Measurements from ENCODE around the gene TANC1.

TANC1 gene

DNA sequence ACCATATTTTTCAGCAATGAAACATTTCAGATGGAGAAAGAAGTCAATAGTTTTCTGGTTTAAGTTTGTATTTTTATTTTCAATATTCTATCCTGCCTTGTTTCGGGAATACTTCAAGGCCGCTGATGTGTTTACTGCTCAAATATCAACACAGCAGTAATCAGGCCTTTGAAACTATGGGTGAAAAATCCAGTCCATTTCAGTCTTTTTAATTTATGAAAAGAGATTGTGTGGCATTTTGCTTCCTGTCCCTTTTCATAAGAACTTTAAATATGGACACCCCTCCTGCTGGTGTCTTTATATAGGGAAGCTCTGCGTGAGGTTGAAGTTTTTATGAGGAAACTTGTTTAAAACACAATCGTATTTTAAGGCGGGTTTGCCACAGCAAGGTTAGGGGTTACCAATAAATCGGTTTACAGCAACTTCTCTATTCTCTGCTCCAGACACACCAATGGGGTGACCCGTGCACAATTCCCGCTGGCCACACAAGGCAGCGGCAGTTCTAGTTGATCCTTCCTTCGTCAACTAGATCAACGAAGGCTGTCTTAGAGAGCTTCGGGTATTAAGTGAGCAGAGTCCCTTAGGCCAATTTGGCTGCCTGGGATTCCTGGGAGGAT, 1.2 kb upstream of the TANC1 start:
- ATAC-seq (replicated peaks) (no peak), DNase-seq (no peak)
- Mint-ChIP-seq H3K4me3 (peak overlapping the region; percentile 64 to 67), H3K27ac (no peak overlapping the region), H3K9me3 (no peaks in the 10 kb centered on the region), H3K4me1 (ENCODE audit: low read depth in 2 of 2) (peaks cover 13% of the 10 kb centered on the region in 2 donors), H3K27me3 (peaks cover 31 to 46% of the 10 kb centered on the region in 2 donors), H3K36me3 (ENCODE audit: insufficient read depth) (no peaks in the 10 kb centered on the region)

DNA sequence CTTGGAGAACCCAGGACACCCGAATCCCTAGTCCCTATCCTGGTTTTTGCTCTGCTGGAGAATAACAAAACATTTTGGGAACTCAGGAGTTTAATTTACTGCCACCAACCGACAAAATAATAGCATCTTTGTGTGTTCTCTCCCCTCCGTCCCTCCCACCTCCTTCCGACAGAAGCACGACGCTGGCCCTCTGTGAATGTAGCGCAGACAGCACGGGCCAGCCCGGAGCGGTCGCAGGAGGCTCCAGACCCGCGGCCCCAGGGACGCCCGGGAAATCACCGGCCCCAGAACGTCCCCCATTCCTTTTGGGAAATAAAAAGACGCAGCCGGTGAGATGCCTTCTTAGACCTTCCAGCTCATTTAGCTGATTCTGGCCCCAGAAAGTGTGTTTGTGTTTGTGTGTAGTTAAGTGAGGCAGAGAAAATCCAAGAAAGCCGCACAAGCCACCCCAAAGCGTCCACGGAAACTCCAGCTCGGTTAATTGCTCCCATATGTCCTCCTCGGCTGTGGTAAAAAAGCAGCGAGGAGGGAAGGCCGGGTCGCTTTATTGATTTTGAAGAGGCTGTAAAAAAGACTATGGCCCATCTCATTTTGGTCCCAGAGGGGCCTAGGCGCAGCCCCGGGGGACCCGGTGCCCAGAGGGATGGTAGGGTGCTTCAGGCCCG, 577 bp upstream of the TANC1 start:
- Mint-ChIP-seq H3K27me3 (peaks cover 38 to 53% of the 10 kb centered on the region in 2 donors), H3K27ac (no peak overlapping the region), H3K4me3 (peak overlapping the region; percentile 64 to 67), H3K36me3 (ENCODE audit: insufficient read depth) (no peaks in the 10 kb centered on the region), H3K9me3 (no peaks in the 10 kb centered on the region), H3K4me1 (ENCODE audit: low read depth in 2 of 2) (peaks cover 13 to 17% of the 10 kb centered on the region in 2 donors)
- DNase-seq = no peak
- ATAC-seq (replicated peaks) = no peak

DNA sequence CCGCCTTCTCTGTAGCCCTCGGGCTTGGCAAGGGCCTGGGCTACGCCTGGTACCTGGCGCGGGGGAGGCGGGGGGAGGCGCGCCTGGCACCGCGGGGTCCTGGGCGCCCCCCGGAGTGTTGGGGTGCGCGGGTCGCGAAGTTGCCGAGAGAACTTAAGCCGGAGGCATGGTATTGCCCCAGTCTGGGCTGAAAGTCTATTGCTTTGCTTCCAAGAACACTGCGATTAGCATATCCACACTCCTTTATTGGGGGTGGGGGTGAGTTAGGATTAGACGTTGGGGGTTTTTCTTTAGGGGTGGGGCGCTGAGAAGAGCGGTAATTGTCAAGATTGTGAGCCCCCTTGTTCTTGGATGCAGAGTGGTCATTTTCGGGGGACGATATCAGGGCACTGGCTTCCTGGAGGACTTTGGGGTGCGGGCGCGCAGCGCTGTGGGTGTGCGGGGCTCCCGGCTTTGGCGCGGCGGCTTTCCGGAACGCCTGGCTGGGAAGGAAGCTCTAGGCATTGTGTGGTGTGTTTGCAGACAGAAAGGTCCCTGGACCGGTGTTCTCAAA, 798 bp downstream of the TANC1 start:
- no peaks in the 10 kb centered on the region for H3K36me3 Mint-ChIP-seq (ENCODE audit: insufficient read depth)
- peaks cover 49 to 66% of the 10 kb centered on the region in 2 donors for H3K27me3 Mint-ChIP-seq
- no peak for DNase-seq
- ATAC-seq (replicated peaks) = peak; percentile 23
- H3K4me3 Mint-ChIP-seq = peak overlapping the region; percentile 45 to 90
- H3K4me1 Mint-ChIP-seq (ENCODE audit: low read depth in 2 of 2) = peaks cover 13 to 17% of the 10 kb centered on the region in 2 donors
- H3K9me3 Mint-ChIP-seq = no peaks in the 10 kb centered on the region
- H3K27ac Mint-ChIP-seq = no peak overlapping the region

DNA sequence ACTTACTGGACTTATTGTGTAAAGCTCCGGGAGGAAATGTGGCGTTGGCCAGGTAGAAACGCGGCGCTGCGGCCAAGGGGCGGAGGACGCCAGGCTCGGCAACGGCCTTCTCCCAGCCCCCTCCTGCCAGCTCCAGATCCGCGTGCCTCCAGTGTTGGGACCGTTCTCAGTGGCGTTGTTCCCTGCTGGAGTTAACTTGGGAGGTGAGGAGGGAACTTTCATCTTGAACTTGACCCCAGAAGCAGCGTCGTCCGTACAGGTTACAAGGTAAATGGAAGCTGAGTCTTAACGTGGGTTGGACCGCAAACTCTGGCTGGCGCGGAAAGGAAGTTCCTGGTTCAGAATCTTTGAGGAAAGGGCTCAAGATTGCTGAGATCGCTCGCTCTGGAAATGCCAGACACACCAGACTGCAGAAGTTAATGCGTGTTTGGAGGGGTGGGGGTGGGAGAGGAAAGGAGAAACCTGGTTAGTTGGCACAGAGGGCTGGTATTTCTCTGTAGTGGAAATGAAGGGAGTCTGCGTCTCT, 1.3 kb downstream of the TANC1 start:
- Mint-ChIP-seq H3K4me1 (ENCODE audit: low read depth in 2 of 2) (peaks cover 13 to 17% of the 10 kb centered on the region in 2 donors), H3K27me3 (peaks cover 49 to 66% of the 10 kb centered on the region in 2 donors), H3K4me3 (peak overlapping the region; percentile 45 to 90), H3K9me3 (no peaks in the 10 kb centered on the region), H3K36me3 (ENCODE audit: insufficient read depth) (no peaks in the 10 kb centered on the region), H3K27ac (no peak overlapping the region)
- ATAC-seq (replicated peaks) = no peak
- DNase-seq = no peak

DNA sequence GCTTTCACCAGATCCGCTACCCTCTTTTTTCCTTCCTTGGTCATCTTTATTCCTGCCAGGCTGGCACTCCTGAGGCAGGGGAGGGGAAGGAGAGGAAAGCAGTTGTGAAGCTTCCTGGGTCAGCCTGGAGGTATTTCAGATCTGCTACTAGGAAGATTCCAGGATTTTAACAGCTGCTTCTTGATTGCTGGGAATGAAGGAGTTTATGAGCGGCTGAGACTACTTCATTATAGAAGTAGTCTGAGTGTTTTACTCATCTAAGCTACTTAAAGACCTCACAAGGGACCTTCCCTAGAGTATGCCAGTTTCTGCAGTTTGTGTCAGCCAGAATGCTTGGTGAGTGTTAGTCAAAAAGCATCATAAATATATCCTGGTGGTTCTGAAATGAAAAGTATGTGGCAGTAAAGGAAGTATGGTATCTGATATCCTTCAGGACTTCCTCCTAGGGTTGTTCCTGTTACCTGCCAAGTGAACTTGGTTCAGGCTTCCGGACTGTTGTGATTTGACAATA, 1.9 kb downstream of the TANC1 start:
- H3K4me1 Mint-ChIP-seq (ENCODE audit: low read depth in 2 of 2) = peaks cover 13 to 17% of the 10 kb centered on the region in 2 donors
- H3K36me3 Mint-ChIP-seq (ENCODE audit: insufficient read depth) = no peaks in the 10 kb centered on the region
- peak overlapping the region; percentile 45 to 90 for H3K4me3 Mint-ChIP-seq
- DNase-seq (no peak), ATAC-seq (replicated peaks) (no peak)
- H3K27ac Mint-ChIP-seq = no peak overlapping the region
- peaks cover 49 to 66% of the 10 kb centered on the region in 2 donors for H3K27me3 Mint-ChIP-seq
- H3K9me3 Mint-ChIP-seq = no peaks in the 10 kb centered on the region

GRCh38 chr2:158973116-158973956, 4.9 kb downstream of the TANC1 start:
- Mint-ChIP-seq H3K27ac (no peak overlapping the region), H3K9me3 (no peaks in the 10 kb centered on the region), H3K4me1 (ENCODE audit: low read depth in 2 of 2) (peaks cover 13 to 17% of the 10 kb centered on the region in 2 donors), H3K36me3 (ENCODE audit: insufficient read depth) (no peaks in the 10 kb centered on the region), H3K4me3 (no peak overlapping the region), H3K27me3 (peaks cover 54 to 60% of the 10 kb centered on the region in 2 donors)
- no peak for ATAC-seq (replicated peaks)
- no peak for DNase-seq

DNA sequence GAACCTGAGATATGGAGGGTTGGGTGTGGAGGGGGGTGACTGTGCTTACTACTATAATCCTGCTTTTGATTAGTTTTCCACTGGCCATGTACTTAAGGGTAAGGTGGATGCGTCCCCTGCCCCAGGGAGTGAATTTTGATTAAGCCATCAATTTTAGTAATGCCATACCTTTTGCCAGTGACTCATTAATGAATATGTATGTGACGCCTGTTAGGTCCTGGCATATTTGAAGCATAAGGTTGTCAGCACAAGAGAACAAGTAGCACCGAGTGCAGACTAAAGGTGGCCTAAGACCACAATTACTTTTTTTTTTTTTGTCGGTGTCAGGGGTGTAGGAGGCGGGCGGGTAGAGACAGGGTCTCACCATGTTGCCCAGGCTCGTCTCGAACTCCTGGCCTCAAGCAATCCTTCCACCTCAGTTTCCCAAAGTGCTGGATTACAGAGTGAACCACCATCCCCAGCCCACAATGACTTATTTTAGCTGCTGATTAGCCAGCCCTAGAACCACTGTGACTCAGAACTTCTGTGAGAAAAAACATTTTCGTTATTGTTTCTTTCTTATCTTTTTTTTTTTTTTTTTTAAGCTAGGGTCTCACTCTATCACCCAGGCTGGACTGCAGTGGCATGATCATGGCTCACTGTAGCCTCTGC, 7.0 kb downstream of the TANC1 start:
- peaks cover 45 to 47% of the 10 kb centered on the region in 2 donors for H3K27me3 Mint-ChIP-seq
- ATAC-seq (replicated peaks) (no peak), DNase-seq (no peak)
- no peak overlapping the region for H3K27ac Mint-ChIP-seq
- H3K4me1 Mint-ChIP-seq (ENCODE audit: low read depth in 2 of 2) = peaks cover 2 to 5% of the 10 kb centered on the region in 2 donors
- no peak overlapping the region for H3K4me3 Mint-ChIP-seq
- H3K9me3 Mint-ChIP-seq = no peaks in the 10 kb centered on the region
- H3K36me3 Mint-ChIP-seq (ENCODE audit: insufficient read depth) = no peaks in the 10 kb centered on the region

DNA sequence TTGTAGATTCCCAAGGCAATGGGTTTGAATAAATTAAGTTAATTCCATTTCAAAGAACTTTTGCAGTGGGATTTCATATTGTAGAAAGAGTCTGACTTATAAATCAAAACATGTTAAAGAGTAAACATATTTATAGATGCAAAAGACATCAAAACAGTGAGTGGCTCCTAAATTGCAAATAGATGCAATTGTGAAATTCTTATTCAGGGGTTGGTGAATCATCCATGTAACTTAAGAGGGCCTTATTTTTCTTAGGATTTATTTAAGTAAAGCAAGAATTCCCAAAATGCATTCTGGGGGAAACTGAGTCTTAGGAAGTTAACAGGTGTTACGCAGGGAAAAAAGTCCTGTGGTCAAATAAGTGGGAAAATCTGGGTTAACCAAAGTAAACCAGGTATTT, 11.3 kb downstream of the TANC1 start:
- ATAC-seq (replicated peaks) = no peak
- Mint-ChIP-seq H3K9me3 (no peaks in the 10 kb centered on the region), H3K27ac (no peak overlapping the region), H3K4me3 (no peak overlapping the region), H3K4me1 (ENCODE audit: low read depth in 2 of 2) (no peaks in the 10 kb centered on the region), H3K36me3 (ENCODE audit: insufficient read depth) (no peaks in the 10 kb centered on the region), H3K27me3 (peaks cover 17% of the 10 kb centered on the region in 2 donors)
- DNase-seq = no peak

DNA sequence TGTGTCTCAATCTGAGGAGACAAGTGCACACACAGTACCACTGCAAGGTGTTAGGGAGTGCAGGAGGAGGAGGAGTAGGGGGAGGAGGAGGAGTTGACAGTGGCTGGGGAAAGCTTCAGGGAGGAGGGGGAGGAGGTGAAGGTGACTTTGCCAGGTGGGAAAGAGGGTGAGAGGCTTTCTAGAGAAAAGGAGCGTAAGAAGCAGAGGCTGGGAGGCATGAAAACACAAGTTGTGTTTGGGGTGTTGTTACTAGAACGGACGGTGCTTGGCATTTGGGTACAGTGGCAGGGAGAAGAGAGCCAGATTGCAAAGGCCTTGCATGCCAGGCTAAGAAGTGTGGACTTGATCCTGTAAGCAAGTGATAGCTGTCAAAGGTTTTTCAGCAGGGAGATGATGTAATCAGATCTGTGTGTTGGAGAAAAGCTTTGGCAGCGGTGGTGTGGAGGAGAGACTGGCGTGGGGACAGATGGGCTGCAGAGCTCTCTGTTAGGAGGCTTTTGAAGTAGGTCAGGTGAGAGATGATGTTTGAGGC, 16.2 kb downstream of the TANC1 start:
- H3K36me3 Mint-ChIP-seq (ENCODE audit: insufficient read depth) = no peaks in the 10 kb centered on the region
- H3K27ac Mint-ChIP-seq = no peak overlapping the region
- H3K4me3 Mint-ChIP-seq = no peak overlapping the region
- DNase-seq (no peak), ATAC-seq (replicated peaks) (no peak)
- peaks cover 24 to 37% of the 10 kb centered on the region in 2 donors for H3K27me3 Mint-ChIP-seq
- H3K4me1 Mint-ChIP-seq (ENCODE audit: low read depth in 2 of 2) = peaks cover 0 to 5% of the 10 kb centered on the region in 2 donors
- no peaks in the 10 kb centered on the region for H3K9me3 Mint-ChIP-seq

- ATAC-seq (replicated peaks) (no peak), DNase-seq (no peak)
- Mint-ChIP-seq H3K9me3 (no peaks in the 10 kb centered on the region), H3K27me3 (peaks cover 34 to 41% of the 10 kb centered on the region in 2 donors), H3K27ac (no peak overlapping the region), H3K36me3 (ENCODE audit: insufficient read depth) (no peaks in the 10 kb centered on the region), H3K4me3 (no peak overlapping the region), H3K4me1 (ENCODE audit: low read depth in 2 of 2) (peaks cover 0 to 5% of the 10 kb centered on the region in 2 donors)
Observed at GRCh38 chr2:158988501-158988900, 20.1 kb downstream of the TANC1 start.

GRCh38 chr2:158989165-158989564, 20.7 kb downstream of the TANC1 start:
- Mint-ChIP-seq H3K36me3 (ENCODE audit: insufficient read depth) (no peaks in the 10 kb centered on the region), H3K9me3 (no peaks in the 10 kb centered on the region), H3K27ac (no peak overlapping the region), H3K4me1 (ENCODE audit: low read depth in 2 of 2) (peaks cover 0 to 5% of the 10 kb centered on the region in 2 donors), H3K27me3 (peaks cover 34 to 41% of the 10 kb centered on the region in 2 donors), H3K4me3 (no peak overlapping the region)
- DNase-seq (no peak), ATAC-seq (replicated peaks) (no peak)

GRCh38 chr2:158990397-158991214, 22.2 kb downstream of the TANC1 start:
- Mint-ChIP-seq H3K36me3 (ENCODE audit: insufficient read depth) (no peaks in the 10 kb centered on the region), H3K9me3 (no peaks in the 10 kb centered on the region), H3K4me3 (no peak overlapping the region), H3K4me1 (ENCODE audit: low read depth in 2 of 2) (peaks cover 0 to 4% of the 10 kb centered on the region in 2 donors), H3K27ac (peak overlapping the region in 1 of 2 donors; percentile 41), H3K27me3 (peaks cover 43 to 46% of the 10 kb centered on the region in 2 donors)
- ATAC-seq (replicated peaks) (no peak), DNase-seq (no peak)
